GM21360 (cell line): ENCODE measurements around the gene OR8D4.
"Not testable (repeated sequence)": the region's sequence is repeated elsewhere in the genome, so short reads cannot be mapped to it uniquely, and the experiment has no call there.

Experiments used
- ATAC-seq: cut with Tn5 transposase; IDR thresholded peaks from one replicate; pipeline ENCODE4 v1.9.1; 2021; ENCODE audit warnings: mild to moderate bottlenecking, moderate library complexity; ENCODE audit not compliant: unreplicated experiment

Gene OR8D4

GRCh38 chr11:123901867-123902266 lies at the start of gene OR8D4:
TSS of gene OR8D4 (plus strand) at chr11:123902167. CDS start at chr11:123906432, 4,265 bp downstream.
- no peak for ATAC-seq

GRCh38 chr11:123852321-123852720 lies 49.6 kb upstream of the OR8D4 start:
- ATAC-seq: no peak

- no peak for ATAC-seq
Measured at GRCh38 chr11:123853038-123853437, 48.9 kb upstream of the OR8D4 start.

- no peak for ATAC-seq
Measured at GRCh38 chr11:123856444-123856843, 45.5 kb upstream of the OR8D4 start.

GRCh38 chr11:123859731-123860130 lies 42.2 kb upstream of the OR8D4 start:
- ATAC-seq: no peak

- not testable (repeated sequence) for ATAC-seq
Measured at GRCh38 chr11:123865293-123865692, 36.7 kb upstream of the OR8D4 start.

GRCh38 chr11:123867795-123868194 lies 34.2 kb upstream of the OR8D4 start:
- ATAC-seq: not testable (repeated sequence)

- no peak for ATAC-seq
Measured at GRCh38 chr11:123880912-123881311, 21.1 kb upstream of the OR8D4 start.

GRCh38 chr11:123885570-123885969 lies 16.4 kb upstream of the OR8D4 start, which contains the start of gene TMEM225:
TSS of gene TMEM225 (minus strand) at chr11:123885670. CDS start at chr11:123885425, 245 bp downstream.
- ATAC-seq: no peak

- no peak for ATAC-seq
Measured at GRCh38 chr11:123892031-123892430, 9.9 kb upstream of the OR8D4 start.

- ATAC-seq: no peak
Measured at GRCh38 chr11:123899792-123900191, 2.2 kb upstream of the OR8D4 start.

GRCh38 chr11:123903932-123904331 lies 2.0 kb downstream of the OR8D4 start:
- ATAC-seq: peak; percentile 99

- ATAC-seq: no peak
Measured at GRCh38 chr11:123904932-123905331, 3.0 kb downstream of the OR8D4 start.

- ATAC-seq: no peak
Measured at GRCh38 chr11:123905826-123906225, 3.9 kb downstream of the OR8D4 start.

GRCh38 chr11:123920943-123921342 lies 19.0 kb downstream of the OR8D4 start:
- no peak for ATAC-seq

- no peak for ATAC-seq
Measured at GRCh38 chr11:123924027-123924426, 22.1 kb downstream of the OR8D4 start.

- no peak for ATAC-seq
Measured at GRCh38 chr11:123939317-123939716, 37.4 kb downstream of the OR8D4 start, which contains the start of gene OR4D5. TSS of gene OR4D5 (plus strand) at chr11:123939617. CDS start at chr11:123939617, 0 bp downstream.

- ATAC-seq: no peak
Measured at GRCh38 chr11:123942413-123942812, 40.4 kb downstream of the OR8D4 start.

- no peak for ATAC-seq
Measured at GRCh38 chr11:123943738-123944137, 41.8 kb downstream of the OR8D4 start, which contains the start of gene OR6T1. TSS of gene OR6T1 (minus strand) at chr11:123943838. CDS start at chr11:123943838, 0 bp downstream.

GRCh38 chr11:123945132-123945531 lies 43.2 kb downstream of the OR8D4 start:
- no peak for ATAC-seq

- no peak for ATAC-seq
Measured at GRCh38 chr11:123956752-123957151, 54.8 kb downstream of the OR8D4 start.
